GM23338 (cell line): Measurements from ENCODE around the gene ADD3. TPM values are rescaled to one million over a fixed set of nuclear protein-coding genes. Genes with fewer than 3 reads are reported as not detected.

ENCODE experiments used
- ATAC-seq: fragments of 200-7000 bp; cut with Tn5 transposase; 3 replicates; pipeline ENCODE4 v1.9.1; 2020
- DNase-seq: peaks from one replicate; pipeline ENCODE4 v3.0.0-alpha.2; 2015; ENCODE audit warnings: low spot score
- H2AFZ ChIP-seq: fragments of 200-600 bp; sonication (generic); 2 replicates; pipeline ENCODE4 v1.8.0; 2016; ENCODE audit warnings: antibody characterized with exemption, mild to moderate bottlenecking, moderate library complexity
- H3F3A ChIP-seq: fragments of 200-600 bp; sonication (generic); replicated peaks from 2 replicates; pipeline ENCODE4 v1.8.0; 2017; ENCODE audit warnings: antibody characterized with exemption, mixed run types, low read depth
- H3K27ac ChIP-seq: fragments of 200-600 bp; sonication (generic); 2 replicates; pipeline ENCODE4 v1.6.1; 2016; ENCODE audit warnings: low read depth
- H3K27me3 ChIP-seq: fragments of 200-600 bp; sonication (generic); 2 replicates; pipeline ENCODE4 v1.8.0; 2016; ENCODE audit warnings: mild to moderate bottlenecking, mixed run types, moderate library complexity; ENCODE audit not compliant: insufficient read depth
- H3K36me3 ChIP-seq: fragments of 200-600 bp; sonication (generic); 2 replicates; pipeline ENCODE4 v1.8.0; 2016; ENCODE audit warnings: mild to moderate bottlenecking; ENCODE audit not compliant: insufficient read depth
- H3K4me1 ChIP-seq: fragments of 200-600 bp; sonication (generic); 2 replicates; pipeline ENCODE4 v1.8.0; 2016; ENCODE audit warnings: mild to moderate bottlenecking, moderate library complexity; ENCODE audit not compliant: insufficient read depth
- H3K4me2 ChIP-seq: fragments of 200-600 bp; sonication (generic); 2 replicates; pipeline ENCODE4 v1.7.1; 2017; ENCODE audit warnings: mixed run types
- H3K4me3 ChIP-seq: fragments of 200-600 bp; sonication (generic); 2 replicates; pipeline ENCODE4 v1.6.1; 2016; ENCODE audit warnings: mixed run types
- H3K79me2 ChIP-seq: fragments of 200-600 bp; sonication (generic); replicated peaks from 2 replicates; pipeline ENCODE4 v1.8.0; 2017; ENCODE audit warnings: mild to moderate bottlenecking; ENCODE audit not compliant: insufficient read depth
- H3K9me2 ChIP-seq: fragments of 200-600 bp; sonication (generic); 2 replicates; pipeline ENCODE4 v1.8.0; 2017; ENCODE audit not compliant: insufficient read depth
- H4K20me1 ChIP-seq: fragments of 200-600 bp; sonication (generic); replicated peaks from 2 replicates; pipeline ENCODE4 v1.8.0; 2017; ENCODE audit warnings: mild to moderate bottlenecking; ENCODE audit not compliant: insufficient read depth
- H3K27ac Mint-ChIP-seq: 2 replicates; pipeline ENCODE4 v1.8.0; 2020; ENCODE audit warnings: inconsistent platforms, mild to moderate bottlenecking, moderate library complexity, mixed read lengths
- H3K27me3 Mint-ChIP-seq: 3 replicates; pipeline ENCODE4 v1.8.0; 2022; ENCODE audit warnings: low read depth, mild to moderate bottlenecking, moderate library complexity, mixed read lengths, inconsistent platforms; ENCODE audit not compliant: insufficient read depth, poor library complexity
- H3K36me3 Mint-ChIP-seq: 3 replicates; pipeline ENCODE4 v1.8.0; 2021; ENCODE audit warnings: low read depth, mild to moderate bottlenecking, inconsistent platforms, moderate library complexity, mixed read lengths
- H3K4me1 Mint-ChIP-seq: 3 replicates; pipeline ENCODE4 v1.8.0; 2020; ENCODE audit warnings: mild to moderate bottlenecking, inconsistent platforms, mixed read lengths
- H3K4me3 Mint-ChIP-seq: 3 replicates; pipeline ENCODE4 v1.8.0; 2021; ENCODE audit warnings: moderate library complexity, mild to moderate bottlenecking, inconsistent platforms, mixed read lengths
- H3K9me3 Mint-ChIP-seq: 3 replicates; pipeline ENCODE4 v1.8.0; 2020; ENCODE audit warnings: moderate library complexity, mild to moderate bottlenecking, inconsistent platforms, mixed read lengths
- CREB1 ChIP-seq: fragments of 250-450 bp; sonication (Bioruptor Pico); IDR thresholded peaks from 2 replicates; pipeline ENCODE4 v1.5.0; 2020; ENCODE audit warnings: low read depth, mild to moderate bottlenecking, moderate library complexity
- CTCF ChIP-seq, 2 experiments: fragments of 200-600 bp in 1 of 2; sonication (generic) in 1 of 2; conservative IDR thresholded peaks; 2 replicates each; pipeline versions ENCODE4 v1.5.1 to v1.6.1; 2016 to 2017; ENCODE audit warnings: antibody characterized with exemption in 2 of 2, low read depth in 2 of 2, mild to moderate bottlenecking in 2 of 2, moderate library complexity in 1 of 2
- ETS1 ChIP-seq: IDR thresholded peaks from 2 replicates; pipeline ENCODE4 v1.6.1; 2016; ENCODE audit warnings: antibody characterized with exemption
- EZH2 ChIP-seq: fragments of 200-600 bp; sonication (generic); IDR thresholded peaks from one replicate; pipeline ENCODE4 v1.8.0; 2017; ENCODE audit warnings: antibody characterized with exemption, mild to moderate bottlenecking, low read depth; ENCODE audit not compliant: unreplicated experiment
- EZH2phosphoT487 ChIP-seq: fragments of 200-600 bp; sonication (generic); IDR thresholded peaks from one replicate; pipeline ENCODE4 v1.8.1; 2018; ENCODE audit warnings: antibody characterized with exemption; ENCODE audit not compliant: unreplicated experiment
- JUNB ChIP-seq: IDR thresholded peaks from one replicate; pipeline ENCODE4 v1.6.1; 2016; ENCODE audit warnings: antibody characterized with exemption; ENCODE audit not compliant: unreplicated experiment
- NANOG ChIP-seq: IDR thresholded peaks from 2 replicates; pipeline ENCODE4 v1.6.1; 2016; ENCODE audit warnings: antibody characterized with exemption, borderline replicate concordance
- POLR2AphosphoS5 ChIP-seq: IDR thresholded peaks from 2 replicates; pipeline ENCODE4 v1.6.1; 2016; ENCODE audit warnings: antibody characterized with exemption, low read depth
- REST ChIP-seq: IDR thresholded peaks from one replicate; pipeline ENCODE4 v1.6.1; 2018; ENCODE audit warnings: antibody characterized with exemption; ENCODE audit not compliant: unreplicated experiment
- STAT1 ChIP-seq: IDR thresholded peaks from one replicate; pipeline ENCODE4 v1.6.1; 2016; ENCODE audit warnings: antibody characterized with exemption; ENCODE audit not compliant: unreplicated experiment
- ZNF114 ChIP-seq: fragments of 250-450 bp; sonication (Bioruptor Pico); IDR thresholded peaks from 2 replicates; pipeline ENCODE4 v1.5.0; 2020; ENCODE audit warnings: mild to moderate bottlenecking, moderate library complexity
- ZNF331 ChIP-seq: fragments of 250-450 bp; sonication (Bioruptor Pico); IDR thresholded peaks from 2 replicates; pipeline ENCODE4 v1.5.0; 2020; ENCODE audit warnings: low read depth, mild to moderate bottlenecking, moderate library complexity
- ZNF462 ChIP-seq: fragments of 250-450 bp; sonication (Bioruptor Pico); IDR thresholded peaks from 2 replicates; pipeline ENCODE4 v1.5.0; 2020; ENCODE audit warnings: mild to moderate bottlenecking, moderate library complexity
- polyA plus RNA-seq: library from polyadenylated mRNA; unstranded; fragments of >200 nt; fragmentation: Nextera tagmentation; extraction: Ambion mirVana; gene quantifications from 2 replicates; pipeline ENCODE4 v1.2.1, GENCODE V29; 2016
- total RNA-seq: library from RNA; depleted of rRNA; stranded (reverse); fragments of >200 nt; shearing (Covaris generic); gene quantifications from 2 replicates; pipeline ENCODE4 v1.2.3, GENCODE V29; 2014

Gene ADD3
- total and polyA plus RNA-seq, 2 experiments from 2014 or later = 68.5 to 767 TPM

DNA sequence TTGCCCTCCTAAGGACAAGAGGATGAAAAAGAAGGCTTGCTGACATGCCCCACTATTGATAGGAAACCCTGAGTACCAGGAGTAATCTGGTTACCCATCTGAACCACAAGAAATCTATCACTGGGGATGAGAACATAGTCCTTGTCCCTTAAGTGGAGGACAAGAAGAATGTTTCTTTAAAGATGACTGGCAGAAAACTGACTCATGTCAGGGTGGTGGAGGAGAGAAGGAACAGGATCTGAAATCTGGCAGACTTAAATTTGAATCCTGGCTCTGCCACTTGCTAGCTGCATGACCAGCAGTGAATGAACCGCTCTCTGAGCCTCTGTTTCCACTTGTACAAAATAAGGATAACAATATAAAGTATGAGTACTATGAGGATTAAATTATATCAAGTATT lies 45.5 kb upstream of the ADD3 start:
- peaks cover 37% of the 10 kb centered on the region for H3K4me1 Mint-ChIP-seq
- no peaks in the 10 kb centered on the region for H3K79me2 ChIP-seq
- no peaks in the 10 kb centered on the region for H3K36me3 ChIP-seq
- H3K4me3 Mint-ChIP-seq = no peak overlapping the region
- H3K27me3 ChIP-seq = no peaks in the 10 kb centered on the region
- no peaks in the 10 kb centered on the region for H3F3A ChIP-seq
- DNase-seq (no peak), ATAC-seq (peak; percentile 22; the same call in 2 of the 3 replicates)
- H3K9me3 Mint-ChIP-seq = no peaks in the 10 kb centered on the region
- no peak overlapping the region for H3K27ac Mint-ChIP-seq
- H3K27me3 Mint-ChIP-seq = peaks cover 2% of the 10 kb centered on the region
- no peak for TF ChIP-seq ZNF462 (CRISPR knock-in tag)
- TF ChIP-seq POLR2AphosphoS5 = no peak
- no peak for TF ChIP-seq CREB1 (CRISPR knock-in tag)
- no peak for TF ChIP-seq JUNB
- TF ChIP-seq NANOG = no peak
- TF ChIP-seq REST = no peak
- TF ChIP-seq ZNF331 (CRISPR knock-in tag) = no peak
- TF ChIP-seq STAT1 = no peak
- TF ChIP-seq CTCF (conservative IDR thresholded peaks at IDR 0.05; ENCODE audit: low read depth in 2 of 2) = no peak
- TF ChIP-seq EZH2 = no peak
- no peak for TF ChIP-seq ETS1
- no peak for TF ChIP-seq ZNF114
- no peak for TF ChIP-seq EZH2phosphoT487
- H3K4me2 ChIP-seq = peak overlapping the region; percentile 5; the same call in 1 of the 2 replicates
- no peaks in the 10 kb centered on the region for H4K20me1 ChIP-seq
- H3K9me2 ChIP-seq = no peaks in the 10 kb centered on the region
- H3K36me3 Mint-ChIP-seq = no peaks in the 10 kb centered on the region
- H3K27ac ChIP-seq = peak overlapping the region; percentile 9; the same call in 1 of the 2 replicates
- peak overlapping the region; percentile 75 for H2AFZ ChIP-seq
- peaks cover 27% of the 10 kb centered on the region for H3K4me1 ChIP-seq
- H3K4me3 ChIP-seq = no peak overlapping the region
